PC-3 (cell line): ENCODE results near the gene TTC27. TPM values are rescaled to one million over a fixed set of nuclear protein-coding genes. Genes with fewer than 3 reads are reported as not detected.

Experiments
- ATAC-seq: fragments of 200-7000 bp; cut with Tn5 transposase; 2 replicates; pipeline ENCODE4 v1.9.1; 2020; ENCODE audit warnings: mild to moderate bottlenecking, moderate library complexity
- BruUV-seq: library from RNA; stranded (reverse); fragments of 400-500 nt; replicated peaks from 2 replicates; lab custom pipeline; 2021; lab: Mats Ljungman, UMichigan
- CTCF ChIA-PET: fragments of 300-600 bp; sonication (Branson Sonifier 250); formaldehyde crosslinking; loops from one replicate; lab custom pipeline; 2022; ENCODE audit warnings: antibody characterized with exemption; lab: Charles Lee
- POLR2A ChIA-PET: fragments of 300-600 bp; sonication (Branson Sonifier 250); formaldehyde crosslinking; loops from one replicate; lab custom pipeline; 2022; ENCODE audit warnings: antibody characterized with exemption; ENCODE audit not compliant: unreplicated experiment; lab: Charles Lee
- DNase-seq: peaks from one replicate; pipeline ENCODE4 v3.0.0-alpha.2; 2015
- H2AFZ ChIP-seq: fragments of 300-600 bp; sonication (generic); 2 replicates; pipeline ENCODE4 v1.6.0; 2016; ENCODE audit warnings: antibody characterized with exemption, low read length
- H3F3A ChIP-seq: fragments of 300-600 bp; sonication (generic); one replicate; pipeline ENCODE4 v1.6.0; 2017; ENCODE audit warnings: antibody characterized with exemption, low read length, control low read depth, mild to moderate bottlenecking; ENCODE audit not compliant: unreplicated experiment
- H3K27ac ChIP-seq: fragments of 300-600 bp; sonication (generic); 2 replicates; pipeline ENCODE4 v1.5.1; 2016; ENCODE audit warnings: mild to moderate bottlenecking, low read length
- H3K27me3 ChIP-seq: fragments of 300-600 bp; sonication (generic); 2 replicates; pipeline ENCODE4 v1.6.1; 2016; ENCODE audit warnings: low read length, mixed read lengths
- H3K36me3 ChIP-seq: fragments of 300-600 bp; sonication (generic); 2 replicates; pipeline ENCODE4 v1.6.1; 2016; ENCODE audit warnings: low read depth, mixed run types, low read length, mixed read lengths
- H3K4me1 ChIP-seq: fragments of 300-600 bp; sonication (generic); 2 replicates; pipeline ENCODE4 v1.5.1; 2016; ENCODE audit warnings: low read length; ENCODE audit not compliant: insufficient read depth
- H3K4me2 ChIP-seq: fragments of 300-600 bp; sonication (generic); 2 replicates; pipeline ENCODE4 v1.6.0; 2016; ENCODE audit warnings: low read length
- H3K4me3 ChIP-seq: fragments of 300-600 bp; sonication (generic); 2 replicates; pipeline ENCODE4 v1.5.1; 2016; ENCODE audit warnings: mild to moderate bottlenecking, low read length, mixed read lengths
- H3K79me2 ChIP-seq: fragments of 300-600 bp; sonication (generic); 2 replicates; pipeline ENCODE4 v1.6.1; 2017; ENCODE audit warnings: low read length, mixed read lengths
- H3K9ac ChIP-seq: fragments of 300-600 bp; sonication (generic); 2 replicates; pipeline ENCODE4 v1.6.0; 2016; ENCODE audit warnings: mild to moderate bottlenecking, low read length
- H3K9me2 ChIP-seq: fragments of 300-600 bp; sonication (generic); replicated peaks from 2 replicates; pipeline ENCODE4 v1.6.1; 2016; ENCODE audit warnings: mixed run types, low read length, mixed read lengths
- H3K9me3 ChIP-seq: fragments of 300-600 bp; sonication (generic); 2 replicates; pipeline ENCODE4 v1.6.1; 2016; ENCODE audit warnings: low read length, mixed read lengths
- H4K20me1 ChIP-seq: fragments of 300-600 bp; sonication (generic); 2 replicates; pipeline ENCODE4 v1.6.1; 2016; ENCODE audit warnings: low read length, mixed read lengths
- CTCF ChIP-seq: fragments of 300-600 bp; sonication (generic); conservative IDR thresholded peaks from 2 replicates; pipeline ENCODE4 v1.5.1; 2017; ENCODE audit warnings: antibody characterized with exemption, low read depth, mild to moderate bottlenecking, low read length
- EZH2 ChIP-seq: fragments of 300-600 bp; sonication (generic); IDR thresholded peaks from one replicate; pipeline ENCODE4 v1.6.1; 2017; ENCODE audit warnings: antibody characterized with exemption, mild to moderate bottlenecking, low read length; ENCODE audit not compliant: unreplicated experiment
- EZH2phosphoT487 ChIP-seq: fragments of 300-600 bp; sonication (generic); IDR thresholded peaks from 2 replicates; pipeline ENCODE4 v1.6.1; 2018; ENCODE audit warnings: mild to moderate bottlenecking, antibody characterized with exemption, low read length, borderline replicate concordance
- intact Hi-C: fragments of 100-400 bp; cut with micrococcal nuclease; formaldehyde crosslinking; loops from 2 replicates; pipeline ENCODE4 v1.9.0; 2023
- total RNA-seq: library from RNA; depleted of rRNA; stranded (reverse); fragments of >200 nt; gene quantifications from 2 replicates; pipeline ENCODE4 v1.2.3, GENCODE V29; 2014

The TTC27 gene
- total RNA-seq, 1 experiment from 2014 or later, result 33.0 TPM

- Histone ChIP-seq H3K4me1 (no peaks in the 10 kb centered on the region), H3K4me2 (no peak overlapping the region), H3K4me3 (no peak overlapping the region), H3K9ac (no peak overlapping the region), H3K27me3 (no peaks in the 10 kb centered on the region), H3K79me2 (no peaks in the 10 kb centered on the region), H4K20me1 (no peaks in the 10 kb centered on the region), H3F3A (no peaks in the 10 kb centered on the region), H3K36me3 (no peaks in the 10 kb centered on the region; the same call in 1 of the 2 replicates), H3K9me2 (no peaks in the 10 kb centered on the region), H3K27ac (no peak overlapping the region), H3K9me3 (no peaks in the 10 kb centered on the region), H2AFZ (no peak overlapping the region)
- BruUV-seq, result no TSS peak
- ChIA-PET POLR2A (no interaction called here), CTCF (no interaction called here)
- DNase-seq (no peak), ATAC-seq (no peak)
- TF ChIP-seq CTCF (no peak), EZH2phosphoT487 (no peak), EZH2 (no peak)
- intact Hi-C loops, result no loop called here
Observed at GRCh38 chr2:32594573-32594972, 33.3 kb upstream of the TTC27 start.

GRCh38 chr2:32611366-32611765 lies 16.5 kb upstream of the TTC27 start:
- H3K9ac ChIP-seq, result no peak overlapping the region
- H3K27ac ChIP-seq, result no peak overlapping the region
- BruUV-seq, result no TSS peak
- no peak overlapping the region for H3K4me2 ChIP-seq
- H3K36me3 ChIP-seq, result peaks cover 21% of the 10 kb centered on the region
- intact Hi-C loops, result no loop called here
- no peak for ATAC-seq
- H3K4me3 ChIP-seq, result no peak overlapping the region
- no peak overlapping the region for H2AFZ ChIP-seq
- ChIA-PET POLR2A (no interaction called here), CTCF (no interaction called here)
- H3K79me2 ChIP-seq, result no peaks in the 10 kb centered on the region
- H4K20me1 ChIP-seq, result no peaks in the 10 kb centered on the region
- no peaks in the 10 kb centered on the region for H3F3A ChIP-seq
- no peaks in the 10 kb centered on the region for H3K9me2 ChIP-seq
- TF ChIP-seq EZH2 (no peak), CTCF (no peak)
- no peaks in the 10 kb centered on the region for H3K27me3 ChIP-seq
- DNase-seq, result no peak
- H3K4me1 ChIP-seq, result no peaks in the 10 kb centered on the region
- no peaks in the 10 kb centered on the region for H3K9me3 ChIP-seq

GRCh38 chr2:32611771-32612170 lies 16.1 kb upstream of the TTC27 start:
- intact Hi-C loops, result no loop called here
- no TSS peak for BruUV-seq
- no peak for ATAC-seq

More at GRCh38 chr2:32611771-32612170, 16.1 kb upstream of the TTC27 start:
- CTCF ChIA-PET, result no interaction called here
- no peak for DNase-seq
- Histone ChIP-seq H3K4me2 (no peak overlapping the region), H3K9me3 (no peaks in the 10 kb centered on the region), H2AFZ (no peak overlapping the region), H3K36me3 (peaks cover 21% of the 10 kb centered on the region), H3K27ac (no peak overlapping the region), H3K79me2 (no peaks in the 10 kb centered on the region), H3K27me3 (no peaks in the 10 kb centered on the region), H3K4me3 (no peak overlapping the region), H3F3A (no peaks in the 10 kb centered on the region), H3K9me2 (no peaks in the 10 kb centered on the region), H3K4me1 (no peaks in the 10 kb centered on the region), H4K20me1 (no peaks in the 10 kb centered on the region), H3K9ac (no peak overlapping the region)
- POLR2A ChIA-PET, result no interaction called here
- no peak for TF ChIP-seq CTCF
- no peak for TF ChIP-seq EZH2phosphoT487
- TF ChIP-seq EZH2, result no peak
